Ishikawa (cell line): ENCODE results near the gene UBA52.

Experiments
- CEBPB ChIP-seq: IDR thresholded peaks from 2 replicates; pipeline ENCODE4 v1.6.1; 2012
- CREB1 ChIP-seq: IDR thresholded peaks from 2 replicates; pipeline ENCODE4 v1.6.1; 2012; ENCODE audit warnings: low read depth
- EP300 ChIP-seq: IDR thresholded peaks from 2 replicates; pipeline ENCODE4 v1.6.1; 2012; ENCODE audit warnings: borderline replicate concordance
- MAX ChIP-seq: IDR thresholded peaks from 2 replicates; pipeline ENCODE4 v1.6.1; 2012
- TCF12 ChIP-seq: IDR thresholded peaks from 2 replicates; pipeline ENCODE4 v1.6.1; 2012; ENCODE audit warnings: low read depth
- YY1 ChIP-seq: IDR thresholded peaks from 2 replicates; pipeline ENCODE4 v1.6.1; 2012; ENCODE audit warnings: low read depth

- TF ChIP-seq CEBPB (no peak), EP300 (no peak; the same call in 1 of the 2 replicates), MAX (no peak), YY1 (no peak), TCF12 (no peak), CREB1 (no peak)
Measured at GRCh38 chr19:18543814-18544475, 27.7 kb upstream of the UBA52 start.
